HUES64 (cell line): ENCODE measurements around the gene ABCG8.

Experiments used
- H3K27ac ChIP-seq: 2 replicates; pipeline ENCODE4 v1.7.0; 2013; ENCODE audit warnings: low read depth, low read length, inconsistent platforms
- H3K27me3 ChIP-seq: 2 replicates; pipeline ENCODE4 v1.6.1; 2013; ENCODE audit warnings: mild to moderate bottlenecking, low read length; ENCODE audit not compliant: insufficient read depth
- H3K36me3 ChIP-seq: 2 replicates; pipeline ENCODE4 v1.6.1; 2013; ENCODE audit warnings: mild to moderate bottlenecking, low read length; ENCODE audit not compliant: insufficient read depth
- H3K4me1 ChIP-seq: 2 replicates; pipeline ENCODE4 v1.6.1; 2013; ENCODE audit warnings: mild to moderate bottlenecking, low read length, moderate library complexity; ENCODE audit not compliant: insufficient read depth
- H3K4me3 ChIP-seq: 2 replicates; pipeline ENCODE4 v1.5.1; 2013; ENCODE audit warnings: mild to moderate bottlenecking, low read length, moderate library complexity
- H3K9ac ChIP-seq: 2 replicates; pipeline ENCODE4 v1.6.1; 2013; ENCODE audit warnings: mild to moderate bottlenecking, low read depth, low read length
- H3K9me3 ChIP-seq: 2 replicates; pipeline ENCODE4 v1.6.1; 2013; ENCODE audit warnings: low read depth, low read length; ENCODE audit not compliant: insufficient read depth
- WGBS: fragments of 150-250, 120-280 bp; methylation state at CpG from one replicate; pipeline ENCODE4 v1.1.7; 2013; ENCODE audit warnings: missing lambda C conversion rate; 5-methylcytosine and 5-hydroxymethylcytosine counted together

ABCG8 gene

GRCh38 chr2:43877782-43878464 is 39.2 kb downstream of the ABCG8 start:
- no peaks in the 10 kb centered on the region for H3K27me3 ChIP-seq
- H3K4me3 ChIP-seq: no peak overlapping the region
- no peaks in the 10 kb centered on the region for H3K4me1 ChIP-seq
- no peak overlapping the region for H3K27ac ChIP-seq
- H3K9ac ChIP-seq: no peak overlapping the region
- 47% methylated on average over 16 of the region's 16 CpGs for WGBS
- H3K9me3 ChIP-seq: no peaks in the 10 kb centered on the region
- no peaks in the 10 kb centered on the region for H3K36me3 ChIP-seq

GRCh38 chr2:43879261-43879660 is 40.5 kb downstream of the ABCG8 start:
- WGBS: 75% methylated on average over 5 of the region's 5 CpGs
- no peak overlapping the region for H3K4me3 ChIP-seq
- no peaks in the 10 kb centered on the region for H3K27me3 ChIP-seq
- H3K9me3 ChIP-seq: no peaks in the 10 kb centered on the region
- H3K36me3 ChIP-seq: no peaks in the 10 kb centered on the region
- no peak overlapping the region for H3K27ac ChIP-seq
- no peaks in the 10 kb centered on the region for H3K4me1 ChIP-seq
- no peak overlapping the region for H3K9ac ChIP-seq

- Histone ChIP-seq H3K27ac (no peak overlapping the region), H3K9ac (no peak overlapping the region), H3K36me3 (peaks cover 4% of the 10 kb centered on the region; the same call in 1 of the 2 replicates), H3K27me3 (no peaks in the 10 kb centered on the region), H3K4me1 (no peaks in the 10 kb centered on the region), H3K4me3 (no peak overlapping the region), H3K9me3 (no peaks in the 10 kb centered on the region)
- 93% methylated on average over 6 of the region's 9 CpGs for WGBS
Observed at GRCh38 chr2:43880471-43880870, 41.7 kb downstream of the ABCG8 start.

DNA sequence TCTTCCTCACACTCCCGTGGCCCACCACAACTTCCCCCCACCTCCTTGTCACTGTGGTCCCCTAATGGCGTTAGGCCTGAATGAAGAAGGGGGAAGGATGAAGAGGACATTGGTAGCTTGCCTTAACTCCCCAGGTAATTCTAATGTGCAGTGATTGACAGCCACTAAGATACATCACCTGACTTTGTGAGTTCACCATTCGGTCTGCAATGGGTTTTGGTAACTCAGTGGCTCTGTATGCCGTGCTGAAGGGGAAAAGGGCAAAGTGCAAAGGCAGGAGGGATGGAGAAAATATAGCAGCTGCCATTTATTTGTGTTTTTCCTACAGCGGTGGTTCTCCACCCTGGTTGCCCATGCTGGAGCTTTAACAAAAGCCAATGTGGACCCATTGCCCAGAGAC is 42.2 kb downstream of the ABCG8 start:
- 77% methylated on average over 4 of the region's 5 CpGs for WGBS
- no peaks in the 10 kb centered on the region for H3K27me3 ChIP-seq
- H3K9ac ChIP-seq: no peak overlapping the region
- no peaks in the 10 kb centered on the region for H3K9me3 ChIP-seq
- no peaks in the 10 kb centered on the region for H3K4me1 ChIP-seq
- H3K4me3 ChIP-seq: no peak overlapping the region
- no peak overlapping the region for H3K27ac ChIP-seq
- peaks cover 8% of the 10 kb centered on the region for H3K36me3 ChIP-seq

GRCh38 chr2:43882312-43882711 is 43.5 kb downstream of the ABCG8 start:
- 90% methylated on average over 4 of the region's 4 CpGs for WGBS
- no peaks in the 10 kb centered on the region for H3K27me3 ChIP-seq
- no peak overlapping the region for H3K4me3 ChIP-seq
- H3K27ac ChIP-seq: no peak overlapping the region
- peaks cover 22% of the 10 kb centered on the region for H3K36me3 ChIP-seq
- H3K9me3 ChIP-seq: no peaks in the 10 kb centered on the region
- no peak overlapping the region for H3K9ac ChIP-seq
- H3K4me1 ChIP-seq: no peaks in the 10 kb centered on the region

- 95% methylated on average over 5 of the region's 5 CpGs for WGBS
- no peak overlapping the region for H3K27ac ChIP-seq
- no peak overlapping the region for H3K4me3 ChIP-seq
- no peaks in the 10 kb centered on the region for H3K9me3 ChIP-seq
- H3K9ac ChIP-seq: no peak overlapping the region
- no peaks in the 10 kb centered on the region for H3K27me3 ChIP-seq
- peaks cover 45% of the 10 kb centered on the region for H3K36me3 ChIP-seq
- H3K4me1 ChIP-seq: no peaks in the 10 kb centered on the region
Observed at GRCh38 chr2:43884689-43885088, 45.9 kb downstream of the ABCG8 start.

DNA sequence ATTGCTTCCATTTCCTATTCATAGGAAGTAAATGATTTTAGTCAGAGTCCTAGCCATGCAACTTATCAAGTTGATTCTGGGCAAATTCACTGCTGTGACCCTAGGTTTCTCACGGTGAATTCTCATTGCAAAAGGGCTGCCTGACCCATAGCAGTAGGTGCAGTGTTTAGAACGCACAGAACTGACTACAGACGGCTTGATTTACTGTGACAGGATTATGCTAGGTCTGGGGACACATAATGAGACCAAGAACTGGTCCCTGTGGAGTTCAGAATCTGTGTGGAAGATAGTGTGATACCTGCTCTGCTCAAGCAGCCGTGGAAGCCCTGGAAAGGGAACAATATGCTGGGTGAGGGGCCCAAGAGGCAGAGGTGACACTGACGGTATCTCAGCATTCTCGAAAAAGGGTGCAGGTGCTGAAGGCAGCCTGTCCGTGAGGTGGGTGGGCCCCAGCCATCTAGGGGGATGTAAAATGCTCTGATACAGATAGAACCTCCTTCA is 46.4 kb downstream of the ABCG8 start:
- 90% methylated on average over 7 of the region's 7 CpGs for WGBS
- H3K4me1 ChIP-seq: no peaks in the 10 kb centered on the region

GRCh38 chr2:43887176-43887575 is 48.4 kb downstream of the ABCG8 start:
- Histone ChIP-seq H3K9ac (no peak overlapping the region), H3K9me3 (no peaks in the 10 kb centered on the region), H3K27ac (no peak overlapping the region), H3K4me1 (no peaks in the 10 kb centered on the region), H3K36me3 (peaks cover 70% of the 10 kb centered on the region), H3K4me3 (no peak overlapping the region), H3K27me3 (no peaks in the 10 kb centered on the region)
- WGBS: 95% methylated on average over 7 of the region's 7 CpGs

More for the DNA sequence above, 46.4 kb downstream of the ABCG8 start:
- Histone ChIP-seq H3K9me3 (no peaks in the 10 kb centered on the region), H3K9ac (no peak overlapping the region), H3K27ac (no peak overlapping the region), H3K27me3 (no peaks in the 10 kb centered on the region), H3K4me3 (no peak overlapping the region), H3K36me3 (peaks cover 50% of the 10 kb centered on the region)

GRCh38 chr2:43889416-43889815 is 50.6 kb downstream of the ABCG8 start:
- no peak overlapping the region for H3K9ac ChIP-seq
- no peaks in the 10 kb centered on the region for H3K27me3 ChIP-seq
- no peak overlapping the region for H3K4me3 ChIP-seq
- no peaks in the 10 kb centered on the region for H3K4me1 ChIP-seq
- H3K36me3 ChIP-seq: peaks cover 92% of the 10 kb centered on the region
- H3K27ac ChIP-seq: no peak overlapping the region
- WGBS: 97% methylated on average over 4 of the region's 4 CpGs
- H3K9me3 ChIP-seq: no peaks in the 10 kb centered on the region

GRCh38 chr2:43890855-43891254 is 52.1 kb downstream of the ABCG8 start:
- no peak overlapping the region for H3K9ac ChIP-seq
- peaks cover 99% of the 10 kb centered on the region for H3K36me3 ChIP-seq
- 94% methylated on average over 4 of the region's 4 CpGs for WGBS
- no peaks in the 10 kb centered on the region for H3K27me3 ChIP-seq
- no peaks in the 10 kb centered on the region for H3K9me3 ChIP-seq
- H3K27ac ChIP-seq: no peak overlapping the region; the same call in 1 of the 2 replicates
- H3K4me3 ChIP-seq: no peak overlapping the region
- no peaks in the 10 kb centered on the region for H3K4me1 ChIP-seq

DNA sequence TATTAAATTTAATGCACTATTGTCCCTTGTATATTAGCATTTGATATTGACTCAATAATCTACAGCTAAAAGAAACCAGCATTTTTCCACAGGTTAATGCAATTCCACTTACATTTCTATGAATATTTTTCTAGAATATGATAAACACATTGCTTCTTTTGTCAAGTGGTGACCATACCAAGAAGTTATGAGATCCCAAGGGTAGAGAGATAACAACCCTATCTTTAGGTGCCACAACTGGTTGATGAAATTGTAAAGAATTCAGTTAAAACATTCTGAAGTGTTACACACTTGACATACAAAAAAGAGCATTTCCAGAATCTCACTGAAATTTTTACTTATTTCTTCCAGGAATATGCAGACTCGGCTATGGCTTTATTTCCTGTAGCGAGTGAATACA is 56.0 kb downstream of the ABCG8 start:
- 94% methylated on average over 2 of the region's 2 CpGs for WGBS
- H3K27me3 ChIP-seq: no peaks in the 10 kb centered on the region
- H3K27ac ChIP-seq: no peak overlapping the region
- H3K4me3 ChIP-seq: no peak overlapping the region
- H3K36me3 ChIP-seq: peaks cover 100% of the 10 kb centered on the region
- H3K9me3 ChIP-seq: no peaks in the 10 kb centered on the region
- no peak overlapping the region for H3K9ac ChIP-seq
- H3K4me1 ChIP-seq: no peaks in the 10 kb centered on the region

DNA sequence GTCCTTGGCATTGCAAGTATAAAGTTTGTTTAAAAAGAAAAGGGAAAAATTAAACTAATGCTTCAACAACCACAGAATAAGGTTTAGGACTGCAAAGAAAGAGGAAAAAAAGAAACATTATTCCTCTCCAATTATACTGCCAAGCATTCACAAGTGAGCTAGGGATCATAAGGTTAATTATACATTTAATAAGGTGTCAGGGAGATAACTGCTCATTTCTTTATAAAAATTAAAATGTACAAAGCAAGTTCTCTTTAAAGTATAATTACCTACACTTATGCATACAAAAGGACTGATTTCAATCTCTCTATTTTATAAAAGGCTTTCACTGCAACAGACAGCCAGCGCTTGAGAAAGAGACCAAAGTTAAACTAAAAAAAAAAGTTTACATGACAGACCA is 58.1 kb downstream of the ABCG8 start:
- Histone ChIP-seq H3K4me1 (no peaks in the 10 kb centered on the region), H3K27me3 (no peaks in the 10 kb centered on the region), H3K9me3 (no peaks in the 10 kb centered on the region), H3K27ac (no peak overlapping the region), H3K9ac (no peak overlapping the region), H3K36me3 (peaks cover 100% of the 10 kb centered on the region), H3K4me3 (no peak overlapping the region)
- WGBS: 100% methylated on average over 1 of the region's 1 CpG
